PC-9 (cell line): ENCODE results near the gene NMNAT2. TPM values are rescaled to one million over a fixed set of nuclear protein-coding genes. Genes with fewer than 3 reads are reported as not detected.

Experiments
- BruUV-seq: library from RNA; stranded (reverse); fragments of 400-500 nt; replicated peaks from 2 replicates; lab custom pipeline; 2021; lab: Mats Ljungman, UMichigan
- CTCF ChIA-PET: fragments of 300-600 bp; sonication (Branson Sonifier 250); formaldehyde crosslinking; loops from one replicate; lab custom pipeline; 2022; ENCODE audit warnings: antibody characterized with exemption; lab: Charles Lee
- POLR2A ChIA-PET: fragments of 300-600 bp; sonication (Branson Sonifier 250); formaldehyde crosslinking; loops from one replicate; lab custom pipeline; 2022; ENCODE audit warnings: antibody characterized with exemption; ENCODE audit not compliant: unreplicated experiment; lab: Charles Lee
- DNase-seq, 2 experiments: peaks; one replicate each; pipeline versions ENCODE4 v3.0.0 to v3.0.0-alpha.2; 2015 to 2022; ENCODE audit warnings: mixed read lengths in 1 of 2
- H2AFZ ChIP-seq: fragments of 200-600 bp; sonication (generic); 2 replicates; pipeline ENCODE4 v1.8.1; 2017; ENCODE audit warnings: antibody characterized with exemption
- H3F3A ChIP-seq: fragments of 200-600 bp; sonication (generic); 2 replicates; pipeline ENCODE4 v1.8.1; 2017; ENCODE audit warnings: antibody characterized with exemption, mild to moderate bottlenecking, low read depth; ENCODE audit not compliant: insufficient read depth
- H3K27ac ChIP-seq: fragments of 200-600 bp; sonication (generic); 2 replicates; pipeline ENCODE4 v1.6.1; 2016; ENCODE audit warnings: mixed run types
- H3K27me3 ChIP-seq: fragments of 200-600 bp; sonication (generic); 2 replicates; pipeline ENCODE4 v1.6.1; 2016; ENCODE audit warnings: low read depth, mixed run types; ENCODE audit not compliant: insufficient read depth
- H3K36me3 ChIP-seq: fragments of 200-600 bp; sonication (generic); 2 replicates; pipeline ENCODE4 v1.6.1; 2016; ENCODE audit warnings: low read depth, mixed run types
- H3K4me1 ChIP-seq: fragments of 200-600 bp; sonication (generic); replicated peaks from 2 replicates; pipeline ENCODE4 v1.6.1; 2016; ENCODE audit warnings: mixed run types; ENCODE audit not compliant: insufficient read depth
- H3K4me2 ChIP-seq: fragments of 200-600 bp; sonication (generic); 2 replicates; pipeline ENCODE4 v1.6.1; 2017; ENCODE audit warnings: mixed run types
- H3K4me3 ChIP-seq: fragments of 200-600 bp; sonication (generic); 2 replicates; pipeline ENCODE4 v1.6.1; 2016; ENCODE audit warnings: mixed run types
- H3K79me2 ChIP-seq: fragments of 200-600 bp; sonication (generic); 2 replicates; pipeline ENCODE4 v1.6.1; 2017; ENCODE audit warnings: low read depth, mixed run types
- H3K9me2 ChIP-seq: fragments of 200-600 bp; sonication (generic); 2 replicates; pipeline ENCODE4 v1.8.1; 2017; ENCODE audit warnings: mild to moderate bottlenecking; ENCODE audit not compliant: insufficient read depth
- H3K9me3 ChIP-seq: fragments of 200-600 bp; sonication (generic); 2 replicates; pipeline ENCODE4 v1.8.1; 2016; ENCODE audit warnings: low read depth; ENCODE audit not compliant: insufficient read depth
- H4K20me1 ChIP-seq: fragments of 200-600 bp; sonication (generic); 2 replicates; pipeline ENCODE4 v1.8.1; 2017; ENCODE audit not compliant: insufficient read depth
- CTCF ChIP-seq: fragments of 200-600 bp; sonication (generic); conservative IDR thresholded peaks from 2 replicates; pipeline ENCODE4 v1.6.1; 2017; ENCODE audit warnings: mixed run types, antibody characterized with exemption, mild to moderate bottlenecking, moderate library complexity
- EZH2 ChIP-seq: fragments of 200-600 bp; sonication (generic); IDR thresholded peaks from 2 replicates; pipeline ENCODE4 v1.8.0; 2017; ENCODE audit warnings: antibody characterized with exemption, low read depth
- intact Hi-C: fragments of 100-400 bp; cut with micrococcal nuclease; formaldehyde crosslinking; loops from one replicate; pipeline ENCODE4 v1.10.0; 2022; ENCODE audit not compliant: unreplicated experiment
- total RNA-seq: library from RNA; stranded (reverse); gene quantifications from 2 replicates; pipeline ENCODE4 v1.2.3, GENCODE V29; 2021

Gene NMNAT2
- total RNA-seq, 1 experiment from 2014 or later, result 29.2 TPM

GRCh38 chr1:183226963-183227362 lies 191.2 kb downstream of the NMNAT2 start:
- H3F3A ChIP-seq, result peaks cover 5% of the 10 kb centered on the region; the same call in 1 of the 2 replicates
- H4K20me1 ChIP-seq, result no peaks in the 10 kb centered on the region
- no peaks in the 10 kb centered on the region for H3K79me2 ChIP-seq
- intact Hi-C loops, result no loop called here
- no peaks in the 10 kb centered on the region for H3K9me3 ChIP-seq
- no peak for DNase-seq
- CTCF ChIA-PET, result interaction anchor here (0.6 to 1.0 kb wide), 2 partner anchors 271 to 542 kb away, joined by 3 to 10 read pairs; no protein-coding TSS in a partner anchor
- no peak overlapping the region for H2AFZ ChIP-seq
- H3K4me1 ChIP-seq, result 0 out of 2 replicates have a peak, but pooled peaks cover 7% of the 10 kb centered on the region
- no peaks in the 10 kb centered on the region for H3K9me2 ChIP-seq
- TF ChIP-seq EZH2, result no peak
- TF ChIP-seq CTCF, result no peak
- H3K36me3 ChIP-seq, result peaks cover 62% of the 10 kb centered on the region
- H3K4me2 ChIP-seq, result no peak overlapping the region
- H3K27me3 ChIP-seq, result no peaks in the 10 kb centered on the region
- no peak overlapping the region for H3K4me3 ChIP-seq
- no peak overlapping the region for H3K27ac ChIP-seq
- BruUV-seq, result no TSS peak
- POLR2A ChIA-PET, result no interaction called here

GRCh38 chr1:183226361-183226760 lies 191.8 kb downstream of the NMNAT2 start:
- CTCF ChIA-PET, result interaction anchor here (0.6 kb wide), 1 partner anchor 283 kb away, joined by 4 read pairs; no protein-coding TSS in a partner anchor

GRCh38 chr1:183223467-183223866 lies 194.7 kb downstream of the NMNAT2 start:
- no peaks in the 10 kb centered on the region for H3K9me3 ChIP-seq
- no peak overlapping the region for H3K27ac ChIP-seq
- H3K79me2 ChIP-seq, result no peaks in the 10 kb centered on the region
- H3K27me3 ChIP-seq, result no peaks in the 10 kb centered on the region
- no peaks in the 10 kb centered on the region for H3K4me1 ChIP-seq
- H4K20me1 ChIP-seq, result no peaks in the 10 kb centered on the region
- H3K36me3 ChIP-seq, result peaks cover 36% of the 10 kb centered on the region; the same call in 1 of the 2 replicates
- ChIA-PET CTCF (no interaction called here), POLR2A (no interaction called here)
- no peak overlapping the region for H2AFZ ChIP-seq
- no peak overlapping the region for H3K4me2 ChIP-seq
- no peak overlapping the region for H3K4me3 ChIP-seq
- DNase-seq, result no peak
- no peaks in the 10 kb centered on the region for H3K9me2 ChIP-seq
- intact Hi-C loops, result no loop called here
- no TSS peak for BruUV-seq
- TF ChIP-seq EZH2 (no peak), CTCF (no peak)
- no peaks in the 10 kb centered on the region for H3F3A ChIP-seq

More at GRCh38 chr1:183226361-183226760, 191.8 kb downstream of the NMNAT2 start:
- POLR2A ChIA-PET, result no interaction called here
- Histone ChIP-seq H4K20me1 (no peaks in the 10 kb centered on the region), H3K27me3 (no peaks in the 10 kb centered on the region), H3K36me3 (peaks cover 56% of the 10 kb centered on the region), H3F3A (no peaks in the 10 kb centered on the region; the same call in 1 of the 2 replicates), H3K4me2 (no peak overlapping the region), H3K27ac (no peak overlapping the region), H3K79me2 (no peaks in the 10 kb centered on the region), H3K4me1 (0 out of 2 replicates have a peak, but pooled peaks cover 7% of the 10 kb centered on the region), H3K9me2 (no peaks in the 10 kb centered on the region), H3K9me3 (no peaks in the 10 kb centered on the region), H2AFZ (no peak overlapping the region), H3K4me3 (no peak overlapping the region)
- intact Hi-C loops, result no loop called here
- TF ChIP-seq CTCF, result no peak
- TF ChIP-seq EZH2, result no peak
- no peak for DNase-seq
- no TSS peak for BruUV-seq
